ENCODE data around the gene CATSPERE. TPM values are rescaled to one million over a fixed set of nuclear protein-coding genes. Genes with fewer than 3 reads are reported as not detected.
"Not testable (repeated sequence)": the region's sequence is repeated elsewhere in the genome, so short reads cannot be mapped to it uniquely, and the experiment has no call there.

Gene CATSPERE
- total RNA-seq, 4 donors from 2014 or later: 0.98 to 3.1 (median 1.3) TPM

DNA sequence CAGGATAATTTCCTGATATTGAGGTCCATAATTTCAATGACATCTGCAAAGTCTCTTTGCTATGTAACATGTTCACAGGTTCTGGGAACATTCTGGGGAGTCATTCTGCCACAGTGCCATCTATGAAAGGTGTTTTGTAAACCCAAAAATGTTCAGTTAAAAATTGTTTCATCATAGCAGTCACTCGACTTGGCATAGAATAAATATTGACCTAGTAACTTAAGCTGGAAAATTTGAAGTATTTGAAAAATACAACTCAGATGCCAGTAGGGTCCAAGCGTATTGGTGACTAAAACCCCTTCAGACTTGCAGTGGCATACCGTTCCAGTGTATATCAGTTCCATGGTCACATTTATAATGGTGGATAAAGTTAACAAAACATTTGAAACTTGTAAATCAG is 198.6 kb downstream of the CATSPERE start:
- Histone ChIP-seq H3K36me3 (peaks cover 0 to 15% (median 0%) of the 10 kb centered on the region in 3 donors), H3K27me3 (no peaks in the 10 kb centered on the region), H3K27ac (no peak overlapping the region), H3K4me1 (peaks cover 0 to 26% (median 7%) of the 10 kb centered on the region in 4 donors), H3K9me3 (peaks cover 0 to 3% (median 0%) of the 10 kb centered on the region in 4 donors), H3K4me3 (no peak overlapping the region)
- 61 to 62% methylated on average over 3 of the region's 3 CpGs for WGBS, 2 donors
- TF ChIP-seq, protein P1, sequence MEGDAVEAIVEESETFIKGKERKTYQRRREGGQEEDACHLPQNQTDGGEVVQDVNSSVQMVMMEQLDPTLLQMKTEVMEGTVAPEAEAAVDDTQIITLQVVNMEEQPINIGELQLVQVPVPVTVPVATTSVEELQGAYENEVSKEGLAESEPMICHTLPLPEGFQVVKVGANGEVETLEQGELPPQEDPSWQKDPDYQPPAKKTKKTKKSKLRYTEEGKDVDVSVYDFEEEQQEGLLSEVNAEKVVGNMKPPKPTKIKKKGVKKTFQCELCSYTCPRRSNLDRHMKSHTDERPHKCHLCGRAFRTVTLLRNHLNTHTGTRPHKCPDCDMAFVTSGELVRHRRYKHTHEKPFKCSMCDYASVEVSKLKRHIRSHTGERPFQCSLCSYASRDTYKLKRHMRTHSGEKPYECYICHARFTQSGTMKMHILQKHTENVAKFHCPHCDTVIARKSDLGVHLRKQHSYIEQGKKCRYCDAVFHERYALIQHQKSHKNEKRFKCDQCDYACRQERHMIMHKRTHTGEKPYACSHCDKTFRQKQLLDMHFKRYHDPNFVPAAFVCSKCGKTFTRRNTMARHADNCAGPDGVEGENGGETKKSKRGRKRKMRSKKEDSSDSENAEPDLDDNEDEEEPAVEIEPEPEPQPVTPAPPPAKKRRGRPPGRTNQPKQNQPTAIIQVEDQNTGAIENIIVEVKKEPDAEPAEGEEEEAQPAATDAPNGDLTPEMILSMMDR (IDR thresholded peaks at IDR 0.05): no peak
- TF ChIP-seq EP300 (IDR thresholded peaks at IDR 0.05) (no peak), POLR2A (IDR thresholded peaks at IDR 0.05) (no peak)
- DNase-seq (ENCODE audit: low spot score in 2 of 2): no peak

DNA sequence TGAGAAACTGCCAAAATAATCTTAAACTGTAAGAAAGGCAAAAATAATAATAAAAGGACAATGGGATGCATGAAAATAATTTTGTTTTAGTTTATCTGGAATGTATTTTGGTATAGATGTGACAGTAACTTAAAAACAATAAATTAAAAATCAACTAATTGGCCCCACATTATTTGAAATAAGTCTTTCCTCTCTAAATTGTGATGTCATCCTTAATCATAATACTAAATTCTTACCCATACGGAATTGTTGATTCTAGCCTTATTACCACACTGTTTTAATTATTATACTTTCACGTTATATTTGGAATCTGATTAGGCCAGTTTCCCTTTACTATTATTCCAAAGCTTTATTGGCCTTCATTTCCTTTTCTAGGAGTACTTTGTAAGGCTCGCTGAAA is 199.5 kb downstream of the CATSPERE start:
- WGBS, 2 donors: 97 to 99% methylated on average over 3 of the region's 3 CpGs
- no peak for DNase-seq (ENCODE audit: low spot score in 2 of 2)

DNA sequence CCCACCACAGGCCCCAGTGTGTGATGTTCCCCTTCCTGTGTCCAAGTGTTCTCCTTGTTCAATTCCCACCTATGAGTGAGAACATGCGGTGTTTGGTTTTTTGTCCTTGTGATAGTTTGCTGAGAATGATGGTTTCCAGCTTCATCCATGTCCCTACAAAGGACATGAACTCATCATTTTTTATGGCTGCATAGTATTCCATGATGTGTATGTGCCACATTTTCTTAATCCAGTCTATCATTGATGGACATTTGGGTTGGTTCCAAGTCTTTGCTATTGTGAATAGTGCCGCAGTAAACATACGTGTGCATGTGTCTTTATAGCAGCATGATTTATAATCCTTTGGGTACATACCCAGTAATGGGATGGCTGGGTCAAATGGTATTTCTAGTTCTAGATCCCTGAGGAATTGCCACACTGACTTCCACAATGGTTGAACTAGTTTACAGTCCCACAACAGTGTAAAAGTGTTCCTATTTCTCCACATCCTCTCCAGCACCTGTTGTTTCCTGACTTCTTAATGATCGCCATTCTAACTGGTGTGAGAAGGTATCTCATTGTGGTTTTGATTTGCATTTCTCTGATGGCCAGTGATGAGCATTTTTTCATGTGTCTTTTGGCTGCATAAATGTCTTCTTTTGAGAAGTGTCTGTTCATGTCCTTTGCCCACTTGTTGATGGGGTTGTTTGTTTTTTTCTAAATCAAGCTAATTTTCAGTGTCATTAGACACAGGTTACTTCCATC is 200.7 kb downstream of the CATSPERE start:
- H3K9me3 ChIP-seq; DNase-seq (ENCODE audit: low spot score in 2 of 2); H3K27me3 ChIP-seq; H3K4me3 ChIP-seq; H3K27ac ChIP-seq: not testable (repeated sequence)
- 94% methylated on average over 2 to 4 of the region's 4 CpGs for WGBS, 2 donors
- Histone ChIP-seq H3K4me1 (peaks cover 0 to 23% (median 4%) of the 10 kb centered on the region in 4 donors), H3K36me3 (peaks cover 0 to 14% (median 0%) of the 10 kb centered on the region in 3 donors)

More for the DNA sequence above, 199.5 kb downstream of the CATSPERE start:
- no peaks in the 10 kb centered on the region for H3K27me3 ChIP-seq
- H3K36me3 ChIP-seq: peaks cover 0 to 15% (median 0%) of the 10 kb centered on the region in 3 donors
- TF ChIP-seq POLR2A (IDR thresholded peaks at IDR 0.05) (no peak), EP300 (IDR thresholded peaks at IDR 0.05) (no peak)
- TF ChIP-seq, protein P1 (IDR thresholded peaks at IDR 0.05): no peak
- H3K4me3 ChIP-seq: no peak overlapping the region
- peaks cover 0 to 25% (median 4%) of the 10 kb centered on the region in 4 donors for H3K4me1 ChIP-seq
- H3K9me3 ChIP-seq: peaks cover 0 to 3% (median 0%) of the 10 kb centered on the region in 4 donors
- no peak overlapping the region for H3K27ac ChIP-seq

DNA sequence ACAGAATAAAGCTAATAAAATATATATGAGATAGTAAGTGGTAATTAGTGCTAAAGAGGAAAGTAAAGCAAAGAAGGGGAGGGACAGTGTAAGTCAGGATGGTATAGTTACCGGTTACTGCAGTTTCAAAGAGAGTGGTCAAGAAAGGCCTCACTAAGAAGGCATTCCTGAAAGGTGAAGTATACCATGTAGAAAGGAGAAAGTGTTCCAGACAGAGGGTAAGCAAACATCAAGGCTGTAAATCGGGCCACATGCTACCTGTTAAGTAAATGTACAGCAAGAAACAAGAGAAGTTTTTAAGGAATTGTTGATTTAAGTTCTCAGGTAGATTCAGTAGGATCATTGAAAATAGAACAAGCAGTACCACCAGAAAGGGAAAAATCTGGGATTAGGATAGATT is 201.5 kb downstream of the CATSPERE start:
- peaks cover 0 to 7% (median 0%) of the 10 kb centered on the region in 3 donors for H3K36me3 ChIP-seq
- no peaks in the 10 kb centered on the region for H3K27me3 ChIP-seq
- DNase-seq (ENCODE audit: low spot score in 2 of 2): no peak
- H3K9me3 ChIP-seq: peaks cover 0 to 3% (median 0%) of the 10 kb centered on the region in 4 donors
- WGBS, 2 donors: 88 to 89% methylated on average over 2 of the region's 2 CpGs
- TF ChIP-seq POLR2A (IDR thresholded peaks at IDR 0.05) (no peak), EP300 (IDR thresholded peaks at IDR 0.05) (no peak)
- TF ChIP-seq, protein P1 (IDR thresholded peaks at IDR 0.05): no peak
- H3K4me3 ChIP-seq: no peak overlapping the region
- peaks cover 0 to 23% (median 4%) of the 10 kb centered on the region in 4 donors for H3K4me1 ChIP-seq
- no peak overlapping the region for H3K27ac ChIP-seq

DNA sequence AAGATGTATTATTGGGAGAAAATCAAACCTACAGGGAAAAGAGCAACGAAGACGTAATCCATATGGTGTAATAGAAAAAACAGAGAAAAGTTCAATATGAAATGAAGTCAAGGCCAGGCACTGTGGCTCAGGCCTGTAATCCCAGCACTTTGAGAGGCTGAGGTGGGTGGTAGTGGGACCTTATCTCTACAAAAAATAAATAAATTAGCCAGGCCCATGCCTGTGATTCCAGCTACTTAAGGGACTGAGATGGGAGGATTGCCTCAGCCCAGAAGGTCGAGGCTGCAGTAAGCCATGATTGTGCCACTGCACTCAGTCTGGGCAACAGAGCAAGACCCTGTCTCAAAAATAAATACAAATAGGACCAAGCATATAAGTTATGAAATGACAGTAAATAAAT is 203.3 kb downstream of the CATSPERE start:
- H3K9me3 ChIP-seq: peaks cover 0 to 3% (median 0%) of the 10 kb centered on the region in 4 donors
- no peak for TF ChIP-seq POLR2A (IDR thresholded peaks at IDR 0.05)
- no peak for TF ChIP-seq EP300 (IDR thresholded peaks at IDR 0.05)
- TF ChIP-seq, protein P1 (IDR thresholded peaks at IDR 0.05): no peak
- peaks cover 0 to 16% (median 4%) of the 10 kb centered on the region in 4 donors for H3K4me1 ChIP-seq
- H3K27me3 ChIP-seq: no peaks in the 10 kb centered on the region
- peaks cover 0 to 7% (median 0%) of the 10 kb centered on the region in 3 donors for H3K36me3 ChIP-seq
- no peak overlapping the region for H3K4me3 ChIP-seq
- no peak for DNase-seq (ENCODE audit: low spot score in 2 of 2)
- 88 to 92% methylated on average over 3 of the region's 3 CpGs for WGBS, 2 donors
- no peak overlapping the region for H3K27ac ChIP-seq
